Skeletal muscle cell (primary cell): ENCODE results near the gene CC2D1A.
"Not testable (repeated sequence)": the region's sequence is repeated elsewhere in the genome, so short reads cannot be mapped to it uniquely, and the experiment has no call there.

Source experiments
- DNase-seq: peaks from one replicate; pipeline ENCODE4 v3.0.0-alpha.2; 2010; ENCODE audit warnings: low read depth
- H3K4me3 ChIP-seq: 2 replicates; pipeline ENCODE4 v1.5.1; 2011; ENCODE audit warnings: low read depth, mild to moderate bottlenecking, control low read depth, low read length, moderate library complexity

The CC2D1A gene

DNA sequence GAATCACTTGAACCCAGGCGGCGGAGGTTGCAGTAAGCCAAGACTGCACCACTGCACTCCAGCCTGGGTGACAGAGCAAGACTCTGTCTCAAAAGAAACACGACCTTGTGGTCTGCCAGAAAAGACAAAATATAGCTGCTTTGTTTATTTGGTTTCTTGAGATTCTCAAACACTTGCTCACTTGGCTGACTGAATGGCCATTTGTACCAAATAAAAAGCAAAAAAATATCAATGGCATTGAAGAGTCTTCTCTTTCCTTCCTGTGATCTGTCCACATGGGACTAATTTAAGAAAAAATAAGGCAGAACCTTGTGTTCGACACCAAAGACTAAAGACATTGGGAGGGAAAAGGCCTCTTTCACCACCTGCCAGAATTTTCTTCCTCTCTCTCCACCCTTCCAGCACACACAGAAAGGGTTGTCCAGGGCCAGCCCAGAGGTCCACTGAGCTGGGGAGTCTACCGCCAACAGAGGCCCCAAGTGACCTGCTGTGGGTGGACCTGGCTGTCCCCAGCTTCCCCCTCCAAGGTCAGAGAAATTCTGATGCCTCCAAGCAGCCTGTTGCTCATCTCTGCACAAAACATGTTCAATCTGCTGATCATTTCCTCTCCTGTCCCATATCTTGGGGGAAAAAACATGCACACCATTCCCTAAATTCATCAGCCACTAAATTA is 6.0 kb upstream of the CC2D1A start:
- no peak overlapping the region for H3K4me3 ChIP-seq
- DNase-seq, result no peak

GRCh38 chr19:13902993-13903555 is 2.9 kb upstream of the CC2D1A start:
- H3K4me3 ChIP-seq, result no peak overlapping the region
- no peak for DNase-seq

- no peak for DNase-seq
- H3K4me3 ChIP-seq, result peak overlapping the region; percentile 80
These were observed 512 bp downstream of the CC2D1A start for GRCh38 chr19:13906521-13906904.

DNA sequence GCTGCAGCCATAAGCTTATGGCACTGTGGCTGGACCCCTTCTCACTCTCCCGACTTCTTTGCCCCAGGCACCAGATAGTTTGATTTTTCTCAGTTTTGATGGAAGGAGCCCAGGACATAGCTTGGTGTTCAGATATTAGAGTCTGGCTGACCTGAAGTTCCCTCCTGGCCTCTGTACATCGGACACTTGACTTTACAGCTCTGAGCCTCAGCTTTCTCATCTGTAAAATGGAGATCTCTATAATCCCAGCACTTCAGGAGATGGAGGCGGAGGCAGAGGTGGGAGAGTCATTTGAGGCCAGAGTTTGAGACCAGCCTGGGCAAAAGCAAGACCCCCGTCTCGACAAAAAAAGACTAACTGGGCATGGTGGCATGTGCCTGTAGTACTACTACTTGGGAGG is 909 bp downstream of the CC2D1A start:
- no peak for DNase-seq
- peak overlapping the region; percentile 80 for H3K4me3 ChIP-seq

DNA sequence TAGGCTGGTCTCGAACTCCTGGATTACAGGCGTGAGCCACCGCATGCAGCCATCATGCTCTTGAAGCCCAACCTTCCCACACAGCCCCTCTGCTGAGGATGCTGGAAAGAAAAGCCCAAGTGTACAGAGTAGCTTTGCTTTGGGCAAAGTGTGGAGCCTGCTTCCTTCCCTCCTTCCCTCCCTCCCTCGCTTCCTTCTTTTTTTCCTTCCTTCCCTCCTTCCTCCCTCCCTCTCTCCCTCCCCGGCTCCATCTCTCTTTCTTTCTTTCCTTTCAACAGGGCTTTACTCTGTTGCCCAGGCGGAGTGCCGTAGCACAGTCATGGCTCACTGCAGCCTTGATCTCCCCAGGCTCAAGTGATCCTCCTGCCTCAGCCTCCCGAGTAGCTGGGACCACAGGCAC is 2.7 kb downstream of the CC2D1A start:
- no peak for DNase-seq
- H3K4me3 ChIP-seq, result no peak overlapping the region

- H3K4me3 ChIP-seq, result no peak overlapping the region
- no peak for DNase-seq
These were observed 3.4 kb downstream of the CC2D1A start for GRCh38 chr19:13909430-13909829.

- no peak for DNase-seq
- H3K4me3 ChIP-seq, result no peak overlapping the region
These were observed 7.4 kb downstream of the CC2D1A start for GRCh38 chr19:13913352-13913751.

GRCh38 chr19:13914777-13915176 is 8.8 kb downstream of the CC2D1A start:
- no peak for DNase-seq
- H3K4me3 ChIP-seq, result no peak overlapping the region

- no peak overlapping the region for H3K4me3 ChIP-seq
- no peak for DNase-seq
These were observed 11.9 kb downstream of the CC2D1A start for GRCh38 chr19:13917888-13918406.

- no peak for DNase-seq
- no peak overlapping the region for H3K4me3 ChIP-seq
These were observed 12.9 kb downstream of the CC2D1A start for GRCh38 chr19:13918726-13919411.

GRCh38 chr19:13920524-13920923 is 14.5 kb downstream of the CC2D1A start:
- DNase-seq, result no peak
- H3K4me3 ChIP-seq, result no peak overlapping the region

- H3K4me3 ChIP-seq, result no peak overlapping the region
- no peak for DNase-seq
These were observed 15.1 kb downstream of the CC2D1A start for GRCh38 chr19:13920940-13921747.

- not testable (repeated sequence) for DNase-seq, H3K4me3 ChIP-seq
These were observed 16.1 kb downstream of the CC2D1A start for GRCh38 chr19:13922118-13922517.

- DNase-seq, result no peak
These were observed 17.4 kb downstream of the CC2D1A start for GRCh38 chr19:13923194-13923987.

DNA sequence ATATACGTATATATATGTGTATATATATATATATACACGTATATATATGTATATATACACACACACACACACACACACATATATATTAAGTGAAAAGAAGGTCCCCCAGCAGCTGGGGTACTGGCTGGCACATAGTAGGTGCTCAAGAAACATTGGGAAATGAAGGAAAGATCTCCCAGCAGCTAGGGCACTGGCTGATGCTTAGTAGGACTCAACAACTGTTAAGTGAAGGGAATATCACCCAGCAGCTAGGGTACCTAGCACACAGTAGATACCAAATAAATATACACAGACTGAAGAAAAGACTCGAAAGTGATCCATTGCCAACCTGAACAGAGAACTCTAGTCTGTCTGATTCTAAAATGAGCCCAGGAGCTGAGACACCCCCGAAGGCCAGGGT is 20.0 kb downstream of the CC2D1A start:
- no peak overlapping the region for H3K4me3 ChIP-seq
- no peak for DNase-seq

More at GRCh38 chr19:13923194-13923987, 17.4 kb downstream of the CC2D1A start:
- no peak overlapping the region for H3K4me3 ChIP-seq

DNA sequence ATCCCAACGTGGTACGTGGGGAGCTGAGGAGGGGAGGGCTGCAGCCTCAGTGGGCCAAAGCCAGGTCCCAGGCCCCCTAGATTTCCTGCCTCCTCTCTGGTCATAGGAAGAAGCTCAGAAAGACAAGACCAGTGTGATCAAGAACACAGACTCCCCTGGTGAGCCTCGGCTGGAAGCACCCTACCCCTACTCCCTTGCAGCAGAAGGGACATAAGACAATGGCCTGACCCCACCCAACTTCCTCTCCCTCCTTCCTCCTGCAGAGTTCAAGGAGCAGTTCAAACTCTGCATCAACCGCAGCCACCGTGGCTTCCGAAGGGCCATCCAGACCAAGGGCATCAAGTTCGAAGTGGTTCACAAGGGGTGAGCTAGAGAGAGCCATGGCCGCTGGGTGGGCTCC is 20.7 kb downstream of the CC2D1A start:
- no peak for DNase-seq
- no peak overlapping the region for H3K4me3 ChIP-seq

- no peak for DNase-seq
- no peak overlapping the region for H3K4me3 ChIP-seq
These were observed 23.3 kb downstream of the CC2D1A start for GRCh38 chr19:13929340-13929739.

- H3K4me3 ChIP-seq, result no peak overlapping the region
These were observed 24.0 kb downstream of the CC2D1A start for GRCh38 chr19:13929956-13930355.

GRCh38 chr19:13930402-13930801 is 24.4 kb downstream of the CC2D1A start:
- DNase-seq, result no peak
- no peak overlapping the region for H3K4me3 ChIP-seq

More at GRCh38 chr19:13929956-13930355, 24.0 kb downstream of the CC2D1A start:
- DNase-seq, result no peak
